Heart left ventricle (tissue), 16 donors: Measurements from ENCODE around the gene LGR6. TPM values are rescaled to one million over a fixed set of nuclear protein-coding genes. Genes with fewer than 3 reads are reported as not detected.

Source experiments
- ATAC-seq, 4 donors: fragments of 200-7000 bp; cut with Tn5 transposase; one replicate each; pipeline ENCODE4 v1.9.1; 2020 to 2022; ENCODE audit warnings: moderate library complexity in 4 of 4, mild to moderate bottlenecking in 3 of 4, moderate number of reproducible peaks in 1 of 4
- DNase-seq, 5 donors: peaks; one replicate each; pipeline ENCODE4 v3.0.0-alpha.2; 2020
- H3K27ac ChIP-seq, 12 donors: fragments of 200-600 bp; sonication (generic) in 4 of 12; one replicate each; pipeline versions ENCODE4 v1.5.0 to v1.8.0; 2016 to 2022; ENCODE audit warnings: mild to moderate bottlenecking in 2 of 12
- H3K27me3 ChIP-seq, 9 donors: fragments of 200-600 bp; sonication (generic) in 2 of 9; one replicate each; pipeline versions ENCODE4 v1.5.1 to v1.8.0; 2016 to 2022; ENCODE audit warnings: mild to moderate bottlenecking in 3 of 9
- H3K36me3 ChIP-seq, 9 donors: fragments of 200-600 bp; sonication (generic) in 2 of 9; one replicate each; pipeline versions ENCODE4 v1.5.0 to v1.8.0; 2018 to 2022; ENCODE audit warnings: mild to moderate bottlenecking in 2 of 9
- H3K4me1 ChIP-seq, 12 donors: fragments of 200-600 bp; sonication (generic) in 4 of 12; one replicate each; pipeline versions ENCODE4 v1.5.0 to v1.8.0; 2016 to 2022; ENCODE audit warnings: mild to moderate bottlenecking in 3 of 12
- H3K4me3 ChIP-seq, 12 donors: fragments of 200-600 bp; sonication (generic) in 4 of 12; one replicate each; pipeline versions ENCODE4 v1.5.0 to v1.8.0; 2017 to 2022; ENCODE audit warnings: mild to moderate bottlenecking in 9 of 12, moderate library complexity in 4 of 12
- H3K9me3 ChIP-seq, 12 donors: fragments of 200-600 bp; sonication (generic) in 4 of 12; one replicate each; pipeline versions ENCODE4 v1.5.0 to v1.8.0; 2016 to 2022; ENCODE audit warnings: mild to moderate bottlenecking in 1 of 12
- CTCF ChIP-seq, 12 donors: fragments of 200-600 bp; sonication (generic) in 4 of 12; IDR thresholded peaks; one replicate each; pipeline versions ENCODE4 v1.5.0 to v1.8.0; 2018 to 2022; ENCODE audit warnings: antibody characterized with exemption in 12 of 12, mild to moderate bottlenecking in 5 of 12
- POLR2A ChIP-seq, 2 donors: fragments of 450-650 bp; IDR thresholded peaks; one replicate each; pipeline ENCODE4 v1.6.1; 2017; ENCODE audit warnings: antibody characterized with exemption in 2 of 2, mild to moderate bottlenecking in 2 of 2, moderate library complexity in 2 of 2
- WGBS, 4 donors: extraction: QIAGEN DNeasy Blood & Tissue Kit in 2 of 4; methylation state at CpG; one replicate each; pipeline versions ENCODE4 v1.1.5 to v1.1.7; 2013 to 2018; 5-methylcytosine and 5-hydroxymethylcytosine counted together
- intact Hi-C, 10 donors: fragments of 100-400 bp; cut with DNase I; formaldehyde crosslinking; loops; one replicate each; pipeline versions ENCODE4 v1.11.1 to v1.14.2; 2022
- polyA plus RNA-seq, 2 donors: library from polyadenylated mRNA; stranded (reverse); fragments of 200-250 nt; gene quantifications; one replicate each; pipeline ENCODE4 v1.2.3, GENCODE V29; 2013
- total RNA-seq, 9 donors: library from RNA; depleted of rRNA in 2 of 9; stranded (reverse); fragments of >200 nt in 2 of 9; fragmentation: NEBNext Ultra II Directional in 3 of 9; extraction: Animal tissue kit (Norgen Biotek cat#: 25700) in 3 of 9; gene quantifications; one replicate each; pipeline versions ENCODE4 v1.1.0 to v1.2.4, GENCODE V29; 2016 to 2023
- donor health status: ischemic (EF 13 %, LVEDD 7.1; RV severe dilation, severe dysfunction).
- donor health status: healthy with polysubstance abuse.
- donor health status: DM: no; HTN: yes; CAD: no.
- donor health status: DM: no; HTN: no; CAD: no.
- donor health status: ischemic (EF 25% LVEDD 6.9; RV normal size, moderate dysfunction).
- donor health status: ischemic (EF 25% LVEDD 5.7; RV mildly dilated, moderate dysfunction).
- donor health status: healthy.
- donor health status: DM: yes; HTN: yes; CAD: no.
- donor health status: ischemic (EF 35%, LVEDD 5.7; RV mildly dilated, moderate dysfunction).
- donor health status: nonischemic (EF 11% LVEDD 7.7; RV severe dilation, severe dysfunction).
- donor health status: DM: yes; HTN: yes; CAD: no.
- donor health status: PGD.
- donor health status: ischemic (EF 29% LVEDD 5.4; RV normal size, mild dysfunction).
- donor health status: nonischemic (EF 23%, LVEDD 6.1; RV moderate dilation, normal function).

The LGR6 gene
- total and polyA plus RNA-seq, 11 donors, result 0.29 to 3.5 (median 1.7) TPM

GRCh38 chr1:202210969-202211368 is 17.4 kb downstream of the LGR6 start:
- Histone ChIP-seq H3K27ac (no peak overlapping the region), H3K4me3 (no peak overlapping the region)
- WGBS, 4 donors, result 96 to 100% (median 99%) methylated on average over 1 of the region's 1 CpG

GRCh38 chr1:202212787-202213186 is 19.2 kb downstream of the LGR6 start:
- Histone ChIP-seq H3K27me3 (peaks cover 5 to 58% (median 10%) of the 10 kb centered on the region in 9 donors), H3K36me3 (no peaks in the 10 kb centered on the region), H3K27ac (no peak overlapping the region), H3K9me3 (no peaks in the 10 kb centered on the region), H3K4me1 (peaks cover 0 to 11% (median 0%) of the 10 kb centered on the region in 12 donors), H3K4me3 (no peak overlapping the region)
- intact Hi-C loops, result no loop called here
- DNase-seq (no peak), ATAC-seq (no peak)
- no peak for TF ChIP-seq CTCF (IDR thresholded peaks at IDR 0.05)
- TF ChIP-seq POLR2A (IDR thresholded peaks at IDR 0.05), result no peak
- WGBS, 4 donors, result 71 to 78% (median 75%) methylated on average over 1 of the region's 1 CpG

More at GRCh38 chr1:202210969-202211368, 17.4 kb downstream of the LGR6 start:
- intact Hi-C loops, result no loop called here
- TF ChIP-seq CTCF (IDR thresholded peaks at IDR 0.05) (no peak), POLR2A (IDR thresholded peaks at IDR 0.05) (no peak)
- Histone ChIP-seq H3K4me1 (peaks cover 0 to 11% (median 0%) of the 10 kb centered on the region in 12 donors), H3K27me3 (peaks cover 5 to 44% (median 9%) of the 10 kb centered on the region in 9 donors), H3K9me3 (no peaks in the 10 kb centered on the region), H3K36me3 (no peaks in the 10 kb centered on the region)
- DNase-seq (no peak), ATAC-seq (no peak)

- no peak for TF ChIP-seq POLR2A (IDR thresholded peaks at IDR 0.05)
- TF ChIP-seq CTCF (IDR thresholded peaks at IDR 0.05), result peak in 2 of 12 donors; percentile 9 to 14
- ATAC-seq (no peak), DNase-seq (no peak)
- Histone ChIP-seq H3K4me1 (peaks cover 0 to 11% (median 0%) of the 10 kb centered on the region in 12 donors), H3K9me3 (no peaks in the 10 kb centered on the region), H3K4me3 (peak overlapping the region in 11 of 12 donors; percentile 16 to 51 (median 31)), H3K27me3 (peaks cover 5 to 59% (median 10%) of the 10 kb centered on the region in 9 donors), H3K36me3 (no peaks in the 10 kb centered on the region), H3K27ac (no peak overlapping the region)
- intact Hi-C loops, result no loop called here
- WGBS, 4 donors, result 29 to 37% (median 35%) methylated on average over 8 of the region's 8 CpGs
Observed at GRCh38 chr1:202213361-202214088, 19.9 kb downstream of the LGR6 start.

GRCh38 chr1:202214089-202214843 is 20.7 kb downstream of the LGR6 start:
- Histone ChIP-seq H3K36me3 (no peaks in the 10 kb centered on the region), H3K27me3 (peaks cover 5 to 66% (median 10%) of the 10 kb centered on the region in 9 donors), H3K4me1 (peaks cover 0 to 11% (median 0%) of the 10 kb centered on the region in 12 donors), H3K4me3 (peak overlapping the region; percentile 16 to 51 (median 30)), H3K9me3 (no peaks in the 10 kb centered on the region), H3K27ac (no peak overlapping the region)
- ATAC-seq (peak in 1 of 4 donors; percentile 41), DNase-seq (no peak)
- no peak for TF ChIP-seq CTCF (IDR thresholded peaks at IDR 0.05)
- no peak for TF ChIP-seq POLR2A (IDR thresholded peaks at IDR 0.05)
- intact Hi-C loops, result no loop called here
- WGBS, 4 donors, result 5 to 12% (median 6%) methylated on average over 28 to 56 of the region's 56 CpGs
